H1 (cell line): ENCODE data around the gene C15orf39. TPM values are rescaled to one million over a fixed set of nuclear protein-coding genes. Genes with fewer than 3 reads are reported as not detected.

Experiments
- BCL11A ChIP-seq, 2 experiments: IDR thresholded peaks; one replicate each; pipeline ENCODE4 v1.6.1; 2011; ENCODE audit warnings: low read depth in 2 of 2, low read length in 2 of 2, mild to moderate bottlenecking in 2 of 2
- E2F6 ChIP-seq: IDR thresholded peaks from 2 replicates; pipeline ENCODE4 v1.6.1; 2012; ENCODE audit warnings: inconsistent platforms
- JUN ChIP-seq: IDR thresholded peaks from 2 replicates; pipeline ENCODE4 v1.6.1; 2011; ENCODE audit warnings: low read depth, mild to moderate bottlenecking, improper control_type of control experiment, low read length
- TCF12 ChIP-seq: IDR thresholded peaks from 2 replicates; pipeline ENCODE4 v1.6.1; 2011; ENCODE audit warnings: low read depth, mild to moderate bottlenecking, low read length
- polyA plus RNA-seq, 7 experiments: library from polyadenylated mRNA; depleted of rRNA in 3 of 7; stranded (reverse) in 5 of 7; unstranded in 2 of 7; fragments of >200 nt in 5 of 7; fragments of 200-250 nt in 2 of 7; gene quantifications; 1 replicate in 5 of 7; 2 replicates in 1 of 7; 4 replicates in 1 of 7; pipeline versions ENCODE4 v1.2.1 to v1.2.3, GENCODE V29; 2011 to 2013; ENCODE audit warnings: missing spikeins in 2 of 7, mixed read lengths in 2 of 7
- total RNA-seq: library from RNA; stranded (reverse); fragmentation: NEBNext Ultra II Directional; extraction: Animal tissue kit (Norgen Biotek cat#: 25700); gene quantifications from 2 replicates; pipeline ENCODE4 v1.2.1, GENCODE V29; 2021

C15orf39 gene
- total and polyA plus RNA-seq, 2 of the 8 experiments (the other 6 are each of a cell fraction or from before 2014, with no cell fraction given) = 13.8 to 38.5 TPM

GRCh38 chr15:75156326-75157215 is 45.1 kb upstream of the C15orf39 start (continued):
- no peak for TF ChIP-seq TCF12
- TF ChIP-seq E2F6 = no peak
- no peak for TF ChIP-seq JUN
- TF ChIP-seq BCL11A (IDR thresholded peaks at IDR 0.05; ENCODE audit: low read depth in 2 of 2, low read length in 2 of 2) = no peak
- TF ChIP-seq, all 59 proteins: peak for 3
